HL-60/S4 treated with phorbol 12-myristate 13-acetate at 8.2 ng/mL for 4 days and 3 days (cell line): ENCODE results near the gene ATP5MK.
"Not testable (repeated sequence)": the region's sequence is repeated elsewhere in the genome, so short reads cannot be mapped to it uniquely, and the experiment has no call there.

Source experiments
- in situ Hi-C: fragments of 300-500 bp; cut with MboI; formaldehyde crosslinking; loops from 2 replicates; pipeline ENCODE4 v1.15.0; 2022; ENCODE audit warnings: low sequenced_read_pairs

ATP5MK gene

GRCh38 chr10:103397191-103397825 is 1.0 kb upstream of the ATP5MK start:
- in situ Hi-C loops, result no loop called here

DNA sequence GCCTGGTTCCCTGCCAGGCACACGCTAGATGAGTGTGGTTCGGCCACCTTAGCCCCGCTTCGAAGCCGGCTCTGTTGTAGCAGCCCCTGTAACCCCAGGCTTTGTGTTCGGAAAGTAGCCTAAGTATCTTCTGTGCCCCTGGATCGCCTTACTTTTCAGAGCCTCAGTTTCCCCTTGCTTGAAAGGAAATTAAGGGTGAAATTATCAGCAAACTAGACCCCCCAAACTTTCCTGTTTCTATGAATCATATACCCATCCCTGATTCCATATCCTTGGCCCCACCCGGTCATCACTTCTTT is 463 bp upstream of the ATP5MK start:
- in situ Hi-C loops, result no loop called here

DNA sequence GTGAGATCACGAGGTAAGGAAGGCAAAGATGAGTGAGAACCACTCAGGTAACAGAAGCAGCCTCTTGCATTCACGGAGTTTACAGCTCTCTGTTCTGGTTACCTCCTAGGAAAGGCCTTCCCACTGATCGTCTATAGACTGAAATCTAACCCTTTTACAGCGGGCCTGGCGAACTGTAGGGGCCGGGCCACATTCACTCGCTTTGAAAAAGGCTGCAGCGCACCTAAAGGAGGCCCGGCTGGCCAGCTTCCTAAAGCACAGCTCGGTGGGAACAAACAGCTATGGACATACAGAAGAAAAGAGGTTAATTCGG is 565 bp downstream of the ATP5MK start:
- in situ Hi-C loops, result no loop called here

- in situ Hi-C loops, result no loop called here
These were observed 2.1 kb downstream of the ATP5MK start for GRCh38 chr10:103394180-103394579.

GRCh38 chr10:103382769-103383168 is 13.5 kb downstream of the ATP5MK start:
- in situ Hi-C loops, result no loop called here

DNA sequence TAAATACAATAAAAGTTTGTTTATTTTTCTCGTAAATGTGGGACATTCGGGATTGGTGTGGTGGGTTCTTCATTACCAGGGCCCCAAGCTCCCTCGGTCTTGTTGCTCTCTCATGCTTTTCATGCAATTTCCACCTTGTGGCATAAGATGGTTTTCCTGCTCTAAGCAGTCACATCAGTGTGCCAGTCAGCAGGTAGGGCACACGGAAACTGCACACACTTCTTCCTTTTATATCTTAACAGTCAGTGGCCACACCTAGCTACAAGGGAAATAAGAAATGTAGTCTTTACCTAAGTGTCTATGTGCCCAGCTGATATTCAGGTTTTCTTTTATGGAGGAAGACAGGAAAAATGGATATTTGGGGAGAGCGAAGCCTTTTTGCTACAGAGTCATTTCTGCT is 22.0 kb downstream of the ATP5MK start:
- in situ Hi-C loops, result no loop called here

GRCh38 chr10:103373544-103373943 is 22.7 kb downstream of the ATP5MK start:
- in situ Hi-C loops, result no loop called here

GRCh38 chr10:103367782-103368518 is 28.3 kb downstream of the ATP5MK start, which contains the start of gene TAF5:
TAF5 (plus strand) TSS chr10:103367976; CDS start chr10:103367990, 14 bp downstream.
- in situ Hi-C loops, result no loop called here

DNA sequence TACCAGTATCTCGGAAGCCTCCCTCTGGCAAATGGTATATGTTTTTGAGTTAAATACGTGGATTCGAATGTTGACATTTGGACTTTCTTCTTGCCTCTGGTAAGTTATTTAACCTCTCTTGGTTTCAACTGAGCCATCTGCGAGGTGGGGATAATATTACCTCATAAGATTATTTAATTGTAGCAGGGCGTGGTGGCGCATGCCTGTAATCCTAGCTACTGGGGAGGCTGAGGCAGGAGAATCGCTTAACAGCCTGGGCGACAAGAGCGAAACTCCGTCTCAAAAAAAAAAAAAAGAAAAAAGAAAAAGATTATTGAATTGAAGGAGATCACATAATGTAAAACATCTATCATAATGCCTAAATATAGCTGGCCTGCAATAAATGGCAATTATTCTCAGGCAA is 28.9 kb downstream of the ATP5MK start:
- in situ Hi-C loops, result no loop called here

GRCh38 chr10:103360791-103361190 is 35.5 kb downstream of the ATP5MK start:
- in situ Hi-C loops, result not testable (repeated sequence)

DNA sequence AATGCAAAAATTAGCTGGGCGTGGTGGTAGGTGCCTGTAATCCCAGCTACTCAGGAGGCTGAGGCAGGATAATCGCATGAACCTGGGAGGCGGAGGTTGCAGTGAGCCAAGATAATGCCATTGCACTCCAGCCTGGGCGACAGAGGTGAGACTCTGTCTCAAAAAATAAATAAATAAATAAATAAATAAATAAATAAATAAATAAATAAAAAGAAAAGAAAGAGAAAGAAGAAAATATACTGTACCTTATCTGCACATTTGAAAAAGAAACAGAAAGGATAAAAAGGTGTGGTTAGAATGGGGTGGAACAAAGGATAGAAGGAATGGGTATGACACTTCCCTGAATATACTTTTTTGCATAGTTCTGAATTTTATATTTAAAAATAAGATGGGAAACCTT is 36.8 kb downstream of the ATP5MK start:
- in situ Hi-C loops, result not testable (repeated sequence)

DNA sequence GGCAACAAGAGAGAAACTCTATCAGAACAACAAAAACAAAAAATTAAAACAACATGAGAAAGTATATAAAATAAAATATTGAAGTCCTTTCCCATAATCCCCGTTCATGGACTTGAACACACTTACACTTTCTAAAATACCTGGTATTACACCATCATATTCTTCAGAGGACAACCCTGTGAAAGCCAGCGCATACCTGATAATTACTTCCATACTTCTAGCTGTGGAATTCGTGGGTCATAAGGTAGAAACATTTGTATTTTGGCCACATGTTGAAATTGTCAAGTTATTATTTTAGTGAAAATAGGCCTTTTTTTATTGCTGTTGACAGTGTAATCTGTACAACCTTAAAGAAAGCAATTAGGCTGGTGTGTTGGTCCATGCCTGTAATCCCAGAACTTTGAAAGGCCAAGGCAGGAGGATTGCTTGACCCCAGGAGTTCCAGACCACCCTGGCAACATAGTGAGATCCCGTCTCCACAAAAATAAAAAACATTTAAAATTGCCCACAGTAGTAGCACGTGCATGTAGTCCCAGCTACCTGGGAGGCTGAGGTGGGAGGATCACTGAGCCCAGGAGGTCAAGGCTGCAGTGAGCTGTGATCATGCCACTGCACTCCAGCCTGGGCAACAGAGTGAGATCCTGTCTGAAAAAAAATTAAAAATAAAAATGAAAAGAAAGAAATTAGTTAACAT is 40.2 kb downstream of the ATP5MK start:
- in situ Hi-C loops, result no loop called here

DNA sequence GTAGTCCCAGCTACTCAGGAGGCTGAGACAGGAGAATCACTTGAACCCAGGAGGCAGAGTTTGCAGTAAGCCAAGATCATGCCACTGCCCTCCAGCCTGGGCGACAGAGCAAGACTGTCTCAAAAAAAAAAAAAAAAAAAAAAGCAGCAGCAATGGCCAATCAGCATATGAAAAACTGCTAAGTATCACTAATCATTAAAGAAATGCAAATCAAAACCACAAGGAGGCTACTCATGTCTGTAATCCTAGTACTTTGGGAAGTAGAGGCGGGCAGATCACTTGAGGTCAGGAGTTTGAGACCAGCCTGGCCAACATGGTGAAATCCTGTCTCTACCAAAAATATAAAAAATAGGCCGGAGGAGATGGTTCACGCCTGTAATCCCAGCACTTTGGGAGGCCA is 41.7 kb downstream of the ATP5MK start:
- in situ Hi-C loops, result not testable (repeated sequence)

GRCh38 chr10:103353281-103353680 is 43.0 kb downstream of the ATP5MK start:
- in situ Hi-C loops, result no loop called here

DNA sequence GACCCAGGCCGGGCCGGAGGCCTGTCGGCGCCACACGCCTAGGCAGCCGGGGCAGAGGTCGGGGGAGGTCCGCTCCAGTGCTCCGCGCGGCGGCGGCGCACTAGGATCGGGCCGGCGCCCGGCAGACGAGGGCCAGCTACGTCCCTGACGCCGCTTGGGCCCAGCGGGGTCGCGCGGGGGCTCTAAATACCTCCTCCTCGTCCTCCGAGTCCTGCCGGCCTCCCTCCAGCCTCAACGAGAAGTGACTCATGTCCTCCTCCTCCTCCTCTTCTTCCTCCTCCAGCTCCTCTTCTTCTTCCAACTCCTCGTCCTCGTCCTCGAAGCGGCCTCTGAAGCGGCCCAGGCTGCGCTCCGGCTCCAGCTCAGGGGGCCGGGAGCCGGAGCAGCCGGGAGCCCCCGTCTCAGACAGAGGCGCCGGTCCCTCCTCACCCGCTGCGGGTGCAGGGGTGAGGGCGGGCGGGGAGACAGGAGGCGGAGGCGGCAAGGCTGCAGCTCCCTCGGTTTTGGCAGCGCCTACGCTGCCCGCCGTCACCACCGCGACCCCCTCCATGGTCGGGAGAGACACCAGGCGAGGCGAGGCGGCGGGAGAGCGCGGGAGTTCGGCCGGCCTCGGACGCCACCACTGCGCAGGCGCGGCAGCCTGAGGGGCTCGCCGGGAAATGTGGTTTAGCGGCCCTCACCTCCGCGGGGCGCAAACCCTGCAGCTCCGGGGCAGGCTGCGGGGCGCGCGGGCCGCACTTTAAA is 45.6 kb downstream of the ATP5MK start, which contains the start of gene PCGF6:
Gene PCGF6 (minus strand): TSS at position 624 of the 744 bp plus-strand sequence. CDS start 74 bp downstream, at position 550.
- in situ Hi-C loops, result no loop called here

DNA sequence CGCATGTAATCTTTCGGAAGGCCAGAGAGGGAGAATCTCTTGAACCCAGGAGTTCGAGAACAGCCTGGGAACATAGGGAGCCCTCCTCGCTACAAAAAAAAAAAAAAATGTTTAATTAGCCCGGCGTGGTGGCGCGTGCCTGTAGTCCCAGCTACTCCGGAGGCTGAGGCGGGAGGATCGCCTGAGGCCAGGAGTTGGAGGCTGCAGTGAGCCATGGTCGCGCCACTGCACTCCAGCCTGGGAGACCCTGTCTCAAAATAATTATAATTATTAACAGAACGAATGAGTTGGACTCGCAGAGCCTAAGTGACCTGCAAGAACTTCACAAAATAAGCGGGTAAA is 46.1 kb downstream of the ATP5MK start:
- in situ Hi-C loops, result no loop called here
